Keratinocyte (primary cell): ENCODE measurements around the gene CD109. TPM values are rescaled to one million over a fixed set of nuclear protein-coding genes. Genes with fewer than 3 reads are reported as not detected.

Source experiments
- DNase-seq: peaks from one replicate; pipeline ENCODE4 v3.0.0-alpha.2; 2011; ENCODE audit warnings: low read depth, missing footprints, low spot score
- FAIRE-seq: peaks from 2 replicates; lab custom pipeline; 2011; peaks lifted over from hg19 to GRCh38; lab: Jason Lieb, UNC
- H2AFZ ChIP-seq: 2 replicates; pipeline ENCODE4 v1.6.0; 2012; ENCODE audit warnings: low read length, control low read depth, inconsistent platforms; ENCODE audit not compliant: control insufficient read depth
- H3K27ac ChIP-seq: 2 replicates; pipeline ENCODE4 v1.5.1; 2011; ENCODE audit warnings: low read length; ENCODE audit not compliant: control insufficient read depth, insufficient read depth
- H3K27me3 ChIP-seq: 3 replicates; pipeline ENCODE4 v1.6.0; 2011; ENCODE audit warnings: low read length; ENCODE audit not compliant: control insufficient read depth, insufficient read depth; ENCODE audit errors: extremely low read depth
- H3K36me3 ChIP-seq, 2 experiments: 2 replicates in 1 of 2; 3 replicates in 1 of 2; pipeline ENCODE4 v1.5.1; 2011; ENCODE audit warnings: low read length in 2 of 2, mild to moderate bottlenecking in 1 of 2; ENCODE audit not compliant: control insufficient read depth in 2 of 2, insufficient read depth in 2 of 2; ENCODE audit errors: extremely low read depth in 1 of 2
- H3K4me1 ChIP-seq: 3 replicates; pipeline ENCODE4 v1.5.1; 2011; ENCODE audit warnings: low read length; ENCODE audit not compliant: control insufficient read depth, insufficient read depth; ENCODE audit errors: extremely low read depth
- H3K4me2 ChIP-seq: 3 replicates; pipeline ENCODE4 v1.6.0; 2011; ENCODE audit warnings: low read depth, low read length; ENCODE audit not compliant: control insufficient read depth, insufficient read depth; ENCODE audit errors: extremely low read depth
- H3K4me3 ChIP-seq, 3 experiments: fragments of 200-600 bp in 1 of 3; sonication (generic) in 1 of 3; 2 replicates in 2 of 3; 3 replicates in 1 of 3; pipeline ENCODE4 v1.5.1; 2011 to 2016; ENCODE audit warnings: low read length in 3 of 3, mild to moderate bottlenecking in 3 of 3, control low read depth in 2 of 3, inconsistent platforms in 1 of 3, low read depth in 1 of 3, mixed read lengths in 1 of 3, mixed run types in 1 of 3, moderate library complexity in 1 of 3; ENCODE audit not compliant: control insufficient read depth in 2 of 3, insufficient read depth in 2 of 3; ENCODE audit errors: extremely low read depth in 1 of 3
- H3K79me2 ChIP-seq: 2 replicates; pipeline ENCODE4 v1.6.0; 2012; ENCODE audit warnings: low read length; ENCODE audit not compliant: control insufficient read depth, insufficient read depth
- H3K9ac ChIP-seq: 3 replicates; pipeline ENCODE4 v1.6.0; 2011; ENCODE audit warnings: low read length; ENCODE audit not compliant: control insufficient read depth, insufficient read depth; ENCODE audit errors: extremely low read depth
- H3K9me1 ChIP-seq: 3 replicates; pipeline ENCODE4 v1.6.0; 2011; ENCODE audit warnings: low read length; ENCODE audit not compliant: control insufficient read depth, insufficient read depth; ENCODE audit errors: extremely low read depth
- H3K9me3 ChIP-seq: 2 replicates; pipeline ENCODE4 v1.5.1; 2012; ENCODE audit warnings: low read depth, low read length; ENCODE audit not compliant: control insufficient read depth
- H4K20me1 ChIP-seq: 3 replicates; pipeline ENCODE4 v1.6.0; 2011; ENCODE audit warnings: low read length; ENCODE audit not compliant: control insufficient read depth, insufficient read depth; ENCODE audit errors: extremely low read depth
- EZH2 ChIP-seq: IDR thresholded peaks from one replicate; pipeline ENCODE4 v1.6.1; 2012; ENCODE audit warnings: inconsistent platforms, mild to moderate bottlenecking, low read length, moderate library complexity
- dilution Hi-C: fragments of 300-500 bp; cut with MboI; formaldehyde crosslinking; loops from one replicate; pipeline ENCODE4 v1.7.0; 2020; ENCODE audit warnings: low sequenced_read_pairs; ENCODE audit not compliant: extremely low pct_ligation_motif_present
- polyA plus RNA-seq, 5 experiments: library from polyadenylated mRNA; depleted of rRNA in 3 of 5; stranded (reverse) in 3 of 5; stranded (forward) in 1 of 5; unstranded in 1 of 5; fragments of >200 nt; gene quantifications; 1 replicate in 1 of 5; 2 replicates in 3 of 5; 3 replicates in 1 of 5; pipeline versions ENCODE4 v1.2.1 to v1.2.3, GENCODE V29; 2011 to 2012; ENCODE audit warnings: missing spikeins in 2 of 5, low read depth in 1 of 5, low replicate concordance in 1 of 5
- TF ChIP-seq, protein P1 (sequence below), 3 experiments: IDR thresholded peaks in 1 of 3; conservative IDR thresholded peaks in 1 of 3; optimal IDR thresholded peaks in 1 of 3; 2 replicates in 2 of 3; 3 replicates in 1 of 3; pipeline versions ENCODE3 to v1.5.1; 2011; ENCODE audit warnings: low read length in 3 of 3, mild to moderate bottlenecking in 3 of 3, moderate library complexity in 2 of 3, control low read depth in 1 of 3, inconsistent platforms in 1 of 3; ENCODE audit not compliant: insufficient read depth in 2 of 3; ENCODE audit errors: extremely low read depth in 1 of 3

The CD109 gene
- polyA plus RNA-seq, 1 donor (not counting 4 experiments of a cell fraction or from before 2014, with no cell fraction given), result 58.2 TPM

DNA sequence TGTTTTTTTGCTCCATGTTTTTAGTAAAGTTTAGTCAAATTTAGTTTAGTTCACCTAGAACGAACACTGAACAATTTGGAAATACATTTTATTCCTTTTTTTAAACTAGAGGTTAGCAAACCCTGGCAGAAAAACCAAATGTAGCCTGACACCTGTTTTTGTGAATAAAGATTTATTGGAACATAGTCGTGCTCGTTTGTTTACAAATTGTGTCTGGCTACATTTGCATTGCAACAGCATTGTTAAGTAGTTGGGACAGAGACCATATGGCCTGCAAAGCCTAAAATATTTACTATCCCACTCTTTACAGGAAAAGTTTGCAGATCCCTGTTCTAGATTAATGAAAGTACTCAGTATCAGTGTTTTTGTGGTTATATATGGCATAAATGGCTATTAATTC lies 56.9 kb downstream of the CD109 start:
- no peak for TF ChIP-seq EZH2
- TF ChIP-seq, protein P1, sequence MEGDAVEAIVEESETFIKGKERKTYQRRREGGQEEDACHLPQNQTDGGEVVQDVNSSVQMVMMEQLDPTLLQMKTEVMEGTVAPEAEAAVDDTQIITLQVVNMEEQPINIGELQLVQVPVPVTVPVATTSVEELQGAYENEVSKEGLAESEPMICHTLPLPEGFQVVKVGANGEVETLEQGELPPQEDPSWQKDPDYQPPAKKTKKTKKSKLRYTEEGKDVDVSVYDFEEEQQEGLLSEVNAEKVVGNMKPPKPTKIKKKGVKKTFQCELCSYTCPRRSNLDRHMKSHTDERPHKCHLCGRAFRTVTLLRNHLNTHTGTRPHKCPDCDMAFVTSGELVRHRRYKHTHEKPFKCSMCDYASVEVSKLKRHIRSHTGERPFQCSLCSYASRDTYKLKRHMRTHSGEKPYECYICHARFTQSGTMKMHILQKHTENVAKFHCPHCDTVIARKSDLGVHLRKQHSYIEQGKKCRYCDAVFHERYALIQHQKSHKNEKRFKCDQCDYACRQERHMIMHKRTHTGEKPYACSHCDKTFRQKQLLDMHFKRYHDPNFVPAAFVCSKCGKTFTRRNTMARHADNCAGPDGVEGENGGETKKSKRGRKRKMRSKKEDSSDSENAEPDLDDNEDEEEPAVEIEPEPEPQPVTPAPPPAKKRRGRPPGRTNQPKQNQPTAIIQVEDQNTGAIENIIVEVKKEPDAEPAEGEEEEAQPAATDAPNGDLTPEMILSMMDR (optimal IDR thresholded peaks at IDR 0.05 in 1 of 3, IDR thresholded peaks at IDR 0.05 in 1 of 3, conservative IDR thresholded peaks at IDR 0.05 in 1 of 3; ENCODE audit: extremely low read depth in 1 of 3, insufficient read depth in 2 of 3, low read length in 3 of 3), result no peak
- dilution Hi-C loops, result no loop called here

DNA sequence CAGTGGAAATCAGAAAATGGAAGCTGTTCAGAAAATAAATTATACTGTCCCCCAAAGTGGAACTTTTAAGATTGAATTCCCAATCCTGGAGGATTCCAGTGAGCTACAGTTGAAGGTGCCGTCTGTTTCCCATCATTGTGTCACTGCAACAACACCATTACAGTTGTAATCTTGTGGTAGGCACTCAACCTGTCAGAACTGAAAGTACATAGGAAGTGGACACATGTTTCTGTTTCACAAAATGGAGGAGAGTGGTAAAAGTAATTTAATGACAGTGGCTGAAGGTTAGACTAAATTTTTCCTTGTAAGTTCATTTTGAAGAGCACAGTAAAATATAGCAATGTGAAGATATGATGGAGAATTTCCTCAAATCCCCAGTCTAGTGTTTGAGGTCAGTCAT lies 70.0 kb downstream of the CD109 start:
- Histone ChIP-seq H3K9me3 (no peaks in the 10 kb centered on the region), H3K4me2 (no peak overlapping the region), H3K36me3 (peaks cover 0 to 16% of the 10 kb centered on the region in 2 experiments), H3K27ac (no peak overlapping the region), H2AFZ (no peak overlapping the region), H3K9me1 (no peaks in the 10 kb centered on the region), H3K9ac (no peak overlapping the region), H3K79me2 (no peaks in the 10 kb centered on the region), H3K4me1 (no peaks in the 10 kb centered on the region), H3K4me3 (no peak overlapping the region), H3K27me3 (no peaks in the 10 kb centered on the region), H4K20me1 (no peaks in the 10 kb centered on the region)
- TF ChIP-seq EZH2, result no peak
- TF ChIP-seq, protein P1 (optimal IDR thresholded peaks at IDR 0.05 in 1 of 3, IDR thresholded peaks at IDR 0.05 in 1 of 3, conservative IDR thresholded peaks at IDR 0.05 in 1 of 3; ENCODE audit: extremely low read depth in 1 of 3, insufficient read depth in 2 of 3, low read length in 3 of 3), result no peak
- DNase-seq (no peak), FAIRE-seq (no peak)
- dilution Hi-C loops, result no loop called here

More for the DNA sequence above, 56.9 kb downstream of the CD109 start:
- Histone ChIP-seq H3K9ac (no peak overlapping the region), H3K79me2 (no peaks in the 10 kb centered on the region), H3K36me3 (no peaks in the 10 kb centered on the region), H3K4me3 (no peak overlapping the region), H3K27ac (no peak overlapping the region), H3K27me3 (no peaks in the 10 kb centered on the region), H2AFZ (no peak overlapping the region), H3K9me1 (no peaks in the 10 kb centered on the region), H3K4me2 (no peak overlapping the region), H3K4me1 (no peaks in the 10 kb centered on the region), H3K9me3 (no peaks in the 10 kb centered on the region), H4K20me1 (no peaks in the 10 kb centered on the region)
- no peak for FAIRE-seq
- no peak for DNase-seq
